GM12891 (cell line): ENCODE results near the gene PGGHG.

ENCODE experiments used
- DNase-seq: peaks from one replicate; pipeline ENCODE4 v3.0.0; 2011; ENCODE audit warnings: low spot score; ENCODE audit not compliant: insufficient read length
- FAIRE-seq: peaks from 2 replicates; lab custom pipeline; 2011; peaks lifted over from hg19 to GRCh38; lab: Jason Lieb, UNC
- PAX5 ChIP-seq: IDR thresholded peaks from 2 replicates; pipeline ENCODE4 v1.6.1; 2011; ENCODE audit warnings: low read length, moderate library complexity, mild to moderate bottlenecking; ENCODE audit not compliant: insufficient read depth, severe bottlenecking
- POLR2A ChIP-seq: IDR thresholded peaks from 2 replicates; pipeline ENCODE4 v1.6.1; 2011; ENCODE audit warnings: low read depth, low read length, control low read depth
- POLR2AphosphoS5 ChIP-seq: IDR thresholded peaks from 2 replicates; pipeline ENCODE4 v1.6.1; 2011; ENCODE audit warnings: low read depth, low read length, control low read depth
- POU2F2 ChIP-seq: IDR thresholded peaks from 2 replicates; pipeline ENCODE4 v1.6.1; 2011; ENCODE audit warnings: low read depth, mild to moderate bottlenecking, control low read depth, low read length, moderate library complexity
- SPI1 ChIP-seq: IDR thresholded peaks from 2 replicates; pipeline ENCODE4 v1.6.1; 2011; ENCODE audit warnings: low read depth, low read length, control low read depth
- TAF1 ChIP-seq: IDR thresholded peaks from 2 replicates; pipeline ENCODE4 v1.6.1; 2011; ENCODE audit warnings: low read depth, low read length, control low read depth

PGGHG gene

GRCh38 chr11:291281-292210 lies 2.6 kb downstream of the PGGHG start:
- DNase-seq = no peak
- no peak for FAIRE-seq
- TF ChIP-seq POLR2AphosphoS5 (no peak), POLR2A (no peak), POU2F2 (no peak), TAF1 (no peak), PAX5 (no peak)

GRCh38 chr11:292211-293121 lies 3.5 kb downstream of the PGGHG start:
- TF ChIP-seq POU2F2 (no peak), POLR2A (no peak), TAF1 (no peak), PAX5 (no peak), POLR2AphosphoS5 (no peak), SPI1 (no peak)
- FAIRE-seq = no peak
- DNase-seq = no peak

GRCh38 chr11:293271-293851 lies 4.4 kb downstream of the PGGHG start:
- FAIRE-seq (no peak), DNase-seq (no peak)
- TF ChIP-seq POLR2A (no peak), TAF1 (no peak), POLR2AphosphoS5 (no peak), SPI1 (no peak), PAX5 (no peak), POU2F2 (no peak)

- no peak for FAIRE-seq
- DNase-seq = no peak
- TF ChIP-seq POU2F2 = no peak
- TF ChIP-seq SPI1 = no peak
- no peak for TF ChIP-seq PAX5
- TF ChIP-seq POLR2A = no peak
- TF ChIP-seq POLR2AphosphoS5 = no peak
- TF ChIP-seq TAF1 = no peak
These were observed 5.1 kb downstream of the PGGHG start for GRCh38 chr11:293852-294661.

GRCh38 chr11:294780-295179 lies 5.9 kb downstream of the PGGHG start:
- no peak for FAIRE-seq
- TF ChIP-seq POLR2AphosphoS5 = no peak
- TF ChIP-seq PAX5 = no peak
- TF ChIP-seq TAF1 = no peak
- TF ChIP-seq POLR2A = no peak
- TF ChIP-seq SPI1 = no peak
- no peak for TF ChIP-seq POU2F2
- no peak for DNase-seq

GRCh38 chr11:295351-296170 lies 6.6 kb downstream of the PGGHG start:
- FAIRE-seq = no peak
- DNase-seq = no peak

GRCh38 chr11:296171-297050 lies 7.5 kb downstream of the PGGHG start:
- no peak for DNase-seq
- no peak for TF ChIP-seq POU2F2
- FAIRE-seq = no peak

More at GRCh38 chr11:295351-296170, 6.6 kb downstream of the PGGHG start:
- no peak for TF ChIP-seq POU2F2
- no peak for TF ChIP-seq TAF1
- no peak for TF ChIP-seq POLR2A
- TF ChIP-seq SPI1 = no peak
- TF ChIP-seq POLR2AphosphoS5 = no peak
- no peak for TF ChIP-seq PAX5

- no peak for TF ChIP-seq POU2F2
- no peak for TF ChIP-seq SPI1
- TF ChIP-seq POLR2AphosphoS5 = no peak
- TF ChIP-seq TAF1 = no peak
- no peak for TF ChIP-seq PAX5
- no peak for TF ChIP-seq POLR2A
- DNase-seq (no peak), FAIRE-seq (no peak)
These were observed 8.2 kb downstream of the PGGHG start for GRCh38 chr11:297051-297585.
